Immature natural killer cell (primary cell): ENCODE results near the gene CFAP77. TPM values are rescaled to one million over a fixed set of nuclear protein-coding genes. Genes with fewer than 3 reads are reported as not detected.

ENCODE experiments used
- polyA plus RNA-seq, 3 donors: library from polyadenylated mRNA; unstranded; fragments of 300-500 nt; fragmentation: Illumina TruSeq; gene quantifications; one replicate each; pipeline ENCODE4 v1.2.3, GENCODE V29; 2021

The CFAP77 gene
- polyA plus RNA-seq, 3 donors from 2014 or later, result not detected

Other genes starting within 250 kb of the CFAP77 start
- gene NTNG2, start 248.2 kb upstream of the CFAP77 start, polyA plus RNA-seq, result under 1 TPM; 0.27 to 0.94 (median 0.62) TPM
- gene SETX, start 55.2 kb upstream of the CFAP77 start, polyA plus RNA-seq, result 10 to 100 TPM; 22.9 to 55.9 (median 27.6) TPM
- 1 to 10 TPM; 1.5 to 6.8 (median 6.5) TPM for gene TTF1, start 3.4 kb upstream of the CFAP77 start, polyA plus RNA-seq
- gene BARHL1, start 172.4 kb downstream of the CFAP77 start, polyA plus RNA-seq, result not detected